ENCODE data around the gene ZNF574. TPM values are rescaled to one million over a fixed set of nuclear protein-coding genes. Genes with fewer than 3 reads are reported as not detected.

The ZNF574 gene
- total and polyA plus RNA-seq, 2 donors (not counting 1 experiment from before 2014, with no cell fraction given) = 5.1 to 9.9 TPM

- Histone ChIP-seq H3K4me3 (replicated peaks in 1 of 4; ENCODE audit: control extremely low read depth in 1 of 4, insufficient read depth in 1 of 4, low read depth in 3 of 4, low read length in 4 of 4) (no peak overlapping the region), H3K9ac (ENCODE audit: insufficient read depth, low read length) (no peak overlapping the region), H4K20me1 (ENCODE audit: control insufficient read depth, extremely low read depth, insufficient read depth, low read length) (no peaks in the 10 kb centered on the region), H3K9me3 (ENCODE audit: control insufficient read depth, insufficient read depth, low read depth, low read length) (no peaks in the 10 kb centered on the region), H3K27ac (ENCODE audit: insufficient read depth, low read length) (no peak overlapping the region), H3K79me2 (ENCODE audit: control insufficient read depth, insufficient read depth, low read length) (no peaks in the 10 kb centered on the region), H3K4me2 (ENCODE audit: extremely low read depth, insufficient read depth, low read length) (no peak overlapping the region), H3K36me3 (ENCODE audit: control insufficient read depth, insufficient read depth, low read length) (no peaks in the 10 kb centered on the region), H2AFZ (ENCODE audit: low read length) (no peak overlapping the region), H3K27me3 (ENCODE audit: control insufficient read depth, insufficient read depth, low read length) (no peaks in the 10 kb centered on the region), H3K4me1 (ENCODE audit: control insufficient read depth, extremely low read depth, insufficient read depth, low read length) (no peaks in the 10 kb centered on the region)
- TF ChIP-seq CTCF (conservative IDR thresholded peaks at IDR 0.05 in 1 of 2, IDR thresholded peaks at IDR 0.05 in 1 of 2; ENCODE audit: low read depth in 1 of 2, low read length in 2 of 2) (no peak), EZH2 (IDR thresholded peaks at IDR 0.05; ENCODE audit: low read length, missing control alignments) (no peak)
- no peak for DNase-seq (ENCODE audit: low read depth in 2 of 2)
Observed at GRCh38 chr19:42045575-42045974, 30.4 kb upstream of the ZNF574 start.

- H3K4me2 ChIP-seq (ENCODE audit: extremely low read depth, insufficient read depth, low read length) = no peak overlapping the region
- H3K36me3 ChIP-seq (ENCODE audit: control insufficient read depth, insufficient read depth, low read length) = no peaks in the 10 kb centered on the region
- no peaks in the 10 kb centered on the region for H3K9me3 ChIP-seq (ENCODE audit: control insufficient read depth, insufficient read depth, low read depth, low read length)
- H3K27ac ChIP-seq (ENCODE audit: insufficient read depth, low read length) = no peak overlapping the region
- no peak for DNase-seq (ENCODE audit: low read depth in 2 of 2)
- no peak overlapping the region for H3K4me3 ChIP-seq (replicated peaks in 1 of 4; ENCODE audit: control extremely low read depth in 1 of 4, insufficient read depth in 1 of 4, low read depth in 3 of 4, low read length in 4 of 4)
- no peak overlapping the region for H2AFZ ChIP-seq (ENCODE audit: low read length)
- no peaks in the 10 kb centered on the region for H3K4me1 ChIP-seq (ENCODE audit: control insufficient read depth, extremely low read depth, insufficient read depth, low read length)
- no peak overlapping the region for H3K9ac ChIP-seq (ENCODE audit: insufficient read depth, low read length)
- H4K20me1 ChIP-seq (ENCODE audit: control insufficient read depth, extremely low read depth, insufficient read depth, low read length) = no peaks in the 10 kb centered on the region
- TF ChIP-seq EZH2 (IDR thresholded peaks at IDR 0.05; ENCODE audit: low read length, missing control alignments) (no peak), CTCF (conservative IDR thresholded peaks at IDR 0.05 in 1 of 2, IDR thresholded peaks at IDR 0.05 in 1 of 2; ENCODE audit: low read depth in 1 of 2, low read length in 2 of 2) (no peak)
- no peaks in the 10 kb centered on the region for H3K27me3 ChIP-seq (ENCODE audit: control insufficient read depth, insufficient read depth, low read length)
- no peaks in the 10 kb centered on the region for H3K79me2 ChIP-seq (ENCODE audit: control insufficient read depth, insufficient read depth, low read length)
Observed at GRCh38 chr19:42048992-42049391, 27.0 kb upstream of the ZNF574 start.

DNA sequence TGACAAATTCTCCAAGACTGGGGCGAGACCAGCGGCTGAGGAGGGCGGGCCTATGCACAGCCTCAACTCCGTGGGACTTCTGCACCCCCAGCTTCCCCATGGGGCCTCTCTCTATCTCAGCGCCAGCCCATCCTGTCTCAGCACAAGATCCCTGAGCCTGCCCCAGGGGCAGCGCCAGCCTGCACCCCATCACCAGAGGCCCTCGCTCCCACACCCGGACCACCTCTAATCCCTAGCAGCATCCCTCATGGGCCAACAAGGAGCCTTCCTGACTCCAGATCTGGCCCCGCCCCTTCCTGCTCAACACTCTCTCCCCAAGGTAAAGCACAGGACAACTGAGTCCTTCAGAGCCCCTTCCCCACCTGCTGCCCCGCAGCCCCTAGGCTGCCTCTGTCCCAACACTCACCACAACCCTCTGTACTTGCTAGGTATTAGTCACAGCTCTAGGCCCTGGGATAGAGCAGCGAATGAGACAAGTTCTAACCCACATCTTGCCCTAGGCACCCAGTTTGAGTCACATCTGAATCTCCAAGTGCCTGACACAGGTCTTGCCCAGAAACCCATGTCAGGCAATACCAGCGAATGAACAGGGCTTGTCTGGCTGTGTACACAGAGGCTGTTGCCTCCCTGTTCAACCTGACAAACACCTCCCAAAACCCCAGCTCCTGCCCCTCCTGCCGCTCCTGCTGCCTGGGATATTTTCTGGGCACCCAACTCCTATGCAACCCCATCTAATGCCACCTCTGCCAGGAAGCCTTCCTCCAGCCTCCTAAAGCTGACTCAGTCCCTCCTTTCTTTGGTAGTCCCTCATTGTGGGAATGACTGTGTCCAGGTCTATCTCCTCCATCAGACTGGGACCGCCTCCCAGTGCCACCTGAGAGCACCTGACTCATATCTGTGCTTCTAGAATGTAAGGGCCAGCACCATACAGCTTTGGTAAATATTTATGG is 24.5 kb upstream of the ZNF574 start:
- no peak overlapping the region for H2AFZ ChIP-seq (ENCODE audit: low read length)
- no peak overlapping the region for H3K27ac ChIP-seq (ENCODE audit: insufficient read depth, low read length)
- H3K9ac ChIP-seq (ENCODE audit: insufficient read depth, low read length) = no peak overlapping the region
- no peaks in the 10 kb centered on the region for H3K79me2 ChIP-seq (ENCODE audit: control insufficient read depth, insufficient read depth, low read length)
- DNase-seq (ENCODE audit: low read depth in 2 of 2) = no peak
- peaks cover 7% of the 10 kb centered on the region for H3K27me3 ChIP-seq (ENCODE audit: control insufficient read depth, insufficient read depth, low read length)
- TF ChIP-seq EZH2 (IDR thresholded peaks at IDR 0.05; ENCODE audit: low read length, missing control alignments) (no peak), CTCF (conservative IDR thresholded peaks at IDR 0.05 in 1 of 2, IDR thresholded peaks at IDR 0.05 in 1 of 2; ENCODE audit: low read depth in 1 of 2, low read length in 2 of 2) (no peak)
- no peaks in the 10 kb centered on the region for H3K36me3 ChIP-seq (ENCODE audit: control insufficient read depth, insufficient read depth, low read length)
- H3K9me3 ChIP-seq (ENCODE audit: control insufficient read depth, insufficient read depth, low read depth, low read length) = no peaks in the 10 kb centered on the region
- no peak overlapping the region for H3K4me2 ChIP-seq (ENCODE audit: extremely low read depth, insufficient read depth, low read length)
- no peak overlapping the region for H3K4me3 ChIP-seq (replicated peaks in 1 of 4; ENCODE audit: control extremely low read depth in 1 of 4, insufficient read depth in 1 of 4, low read depth in 3 of 4, low read length in 4 of 4)
- no peaks in the 10 kb centered on the region for H3K4me1 ChIP-seq (ENCODE audit: control insufficient read depth, extremely low read depth, insufficient read depth, low read length)
- no peaks in the 10 kb centered on the region for H4K20me1 ChIP-seq (ENCODE audit: control insufficient read depth, extremely low read depth, insufficient read depth, low read length)

Measured in fibroblast of lung (primary cell).